GM18867 (cell line): ENCODE data around the gene PPP1R26.
"Not testable (repeated sequence)": the region's sequence is repeated elsewhere in the genome, so short reads cannot be mapped to it uniquely, and the experiment has no call there.

ENCODE experiments used
- ATAC-seq: cut with Tn5 transposase; IDR thresholded peaks from one replicate; pipeline ENCODE4 v1.9.1; 2021; ENCODE audit warnings: mild to moderate bottlenecking, moderate library complexity; ENCODE audit not compliant: unreplicated experiment

Gene PPP1R26

GRCh38 chr9:135521608-135522095 lies 42.1 kb downstream of the PPP1R26 start:
- no peak for ATAC-seq

GRCh38 chr9:135522137-135522877 lies 42.7 kb downstream of the PPP1R26 start:
- ATAC-seq = no peak

- ATAC-seq = no peak
These were observed 43.3 kb downstream of the PPP1R26 start for GRCh38 chr9:135522931-135523330.

- no peak for ATAC-seq
These were observed 44.0 kb downstream of the PPP1R26 start for GRCh38 chr9:135523521-135524129.

GRCh38 chr9:135524130-135524861 lies 44.7 kb downstream of the PPP1R26 start:
- ATAC-seq = no peak

- no peak for ATAC-seq
These were observed 45.9 kb downstream of the PPP1R26 start for GRCh38 chr9:135525241-135526088.

GRCh38 chr9:135526089-135526729 lies 46.6 kb downstream of the PPP1R26 start:
- ATAC-seq = no peak

- no peak for ATAC-seq
These were observed 47.4 kb downstream of the PPP1R26 start for GRCh38 chr9:135526730-135527571.

- ATAC-seq = not testable (repeated sequence)
These were observed 49.4 kb downstream of the PPP1R26 start for GRCh38 chr9:135528842-135529435.

GRCh38 chr9:135530146-135530545 lies 50.6 kb downstream of the PPP1R26 start:
- ATAC-seq = no peak

- ATAC-seq = no peak
These were observed 51.5 kb downstream of the PPP1R26 start for GRCh38 chr9:135531096-135531495.

- ATAC-seq = no peak
These were observed 53.5 kb downstream of the PPP1R26 start for GRCh38 chr9:135533113-135533512.

GRCh38 chr9:135533674-135534073 lies 54.1 kb downstream of the PPP1R26 start:
- no peak for ATAC-seq

- not testable (repeated sequence) for ATAC-seq
These were observed 54.7 kb downstream of the PPP1R26 start for GRCh38 chr9:135534192-135534711.

- ATAC-seq = not testable (repeated sequence)
These were observed 55.2 kb downstream of the PPP1R26 start for GRCh38 chr9:135534826-135535225.

- ATAC-seq = not testable (repeated sequence)
These were observed 56.0 kb downstream of the PPP1R26 start for GRCh38 chr9:135535631-135536030.

GRCh38 chr9:135536216-135536615 lies 56.6 kb downstream of the PPP1R26 start:
- no peak for ATAC-seq
